Suppressor macrophage treated with lipopolysaccharide for 4 hours (primary cell): ENCODE results near the gene CAPZB.
"Not testable (repeated sequence)": the region's sequence is repeated elsewhere in the genome, so short reads cannot be mapped to it uniquely, and the experiment has no call there.

Experiments used
- DNase-seq: peaks from one replicate; pipeline ENCODE4 v3.0.0-alpha.2; 2020

CAPZB gene

DNA sequence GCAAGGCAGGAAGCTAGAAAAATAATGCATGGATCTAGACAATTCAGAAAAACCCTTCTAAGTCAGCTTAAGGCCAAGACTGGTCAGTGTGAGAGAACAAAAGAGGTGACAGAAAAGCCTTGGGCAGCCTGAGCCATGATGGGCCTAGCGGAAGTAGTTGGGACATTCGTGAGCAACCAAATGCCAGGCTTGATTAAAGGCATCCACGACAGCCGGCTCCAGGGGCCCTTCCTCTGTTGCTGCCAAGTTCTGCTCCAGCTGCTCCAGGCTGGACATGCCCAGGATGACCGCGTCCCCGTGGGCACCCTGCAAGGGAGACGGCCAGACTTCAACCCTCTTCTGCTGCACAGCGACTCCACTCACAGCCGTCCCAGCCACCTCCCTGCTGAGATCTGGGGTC is 181.3 kb downstream of the CAPZB start:
- DNase-seq: not testable (repeated sequence)

DNA sequence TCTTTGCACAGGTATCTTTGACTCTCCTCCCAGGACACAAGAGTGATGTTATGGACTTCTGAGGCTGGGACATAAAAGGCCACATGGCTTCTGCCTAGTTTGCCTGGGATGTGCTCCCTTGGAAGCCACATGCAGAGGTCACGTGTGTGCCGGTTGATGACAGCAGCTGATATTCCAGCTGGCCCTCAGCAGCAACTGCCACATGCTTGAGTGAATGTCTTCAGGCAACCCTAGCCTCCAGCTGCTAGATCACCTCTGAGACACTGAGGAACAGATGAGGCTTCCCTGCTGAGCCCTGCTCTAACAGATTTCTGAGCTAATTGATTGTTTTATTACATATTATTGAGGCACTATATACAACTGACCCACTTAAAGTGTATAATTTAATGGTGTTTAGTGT is 185.1 kb downstream of the CAPZB start:
- no peak for DNase-seq

DNA sequence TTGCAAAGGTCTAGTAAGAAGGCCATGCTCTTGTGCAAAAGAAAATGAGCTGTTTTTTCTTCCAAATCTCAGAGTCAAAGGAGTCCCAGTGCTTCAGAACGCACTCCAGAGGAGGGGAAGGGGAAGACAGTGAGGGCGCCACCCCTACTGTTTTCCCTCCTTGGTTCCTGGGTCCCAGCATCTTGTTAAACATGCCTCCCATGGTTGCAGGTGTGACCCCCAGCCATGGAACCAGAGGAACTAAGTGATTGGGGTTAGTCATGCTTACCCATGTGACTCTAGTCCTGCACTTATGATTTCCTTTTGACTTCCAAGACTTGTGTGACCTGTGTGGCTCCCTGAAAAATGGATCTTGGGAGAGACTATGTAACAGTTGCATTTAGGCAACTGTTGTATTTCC is 190.7 kb downstream of the CAPZB start:
- DNase-seq: no peak

DNA sequence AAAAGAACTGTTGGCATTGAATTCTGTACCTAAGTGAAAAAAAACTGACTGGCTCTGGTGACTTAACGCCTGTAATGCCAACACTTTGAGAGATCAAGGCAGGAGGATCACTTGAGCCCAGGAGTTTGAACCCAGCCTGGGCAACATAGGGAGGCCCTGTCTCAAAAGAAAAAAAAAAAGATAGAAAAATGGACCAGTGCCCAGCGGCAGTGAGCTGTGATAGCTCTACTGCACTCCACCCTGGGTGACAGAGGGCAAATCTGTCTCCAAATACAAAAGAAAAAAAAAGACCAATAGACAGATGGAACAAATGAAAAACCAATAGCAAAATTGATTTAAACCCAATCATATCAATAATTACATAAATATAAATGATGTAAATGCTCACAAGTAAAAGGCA is 196.1 kb downstream of the CAPZB start:
- DNase-seq: no peak
